ENCODE measurements around the gene ILKAP. TPM values are rescaled to one million over a fixed set of nuclear protein-coding genes. Genes with fewer than 3 reads are reported as not detected.

The ILKAP gene
- total RNA-seq, 1 experiment from 2014 or later, result 53.4 TPM

DNA sequence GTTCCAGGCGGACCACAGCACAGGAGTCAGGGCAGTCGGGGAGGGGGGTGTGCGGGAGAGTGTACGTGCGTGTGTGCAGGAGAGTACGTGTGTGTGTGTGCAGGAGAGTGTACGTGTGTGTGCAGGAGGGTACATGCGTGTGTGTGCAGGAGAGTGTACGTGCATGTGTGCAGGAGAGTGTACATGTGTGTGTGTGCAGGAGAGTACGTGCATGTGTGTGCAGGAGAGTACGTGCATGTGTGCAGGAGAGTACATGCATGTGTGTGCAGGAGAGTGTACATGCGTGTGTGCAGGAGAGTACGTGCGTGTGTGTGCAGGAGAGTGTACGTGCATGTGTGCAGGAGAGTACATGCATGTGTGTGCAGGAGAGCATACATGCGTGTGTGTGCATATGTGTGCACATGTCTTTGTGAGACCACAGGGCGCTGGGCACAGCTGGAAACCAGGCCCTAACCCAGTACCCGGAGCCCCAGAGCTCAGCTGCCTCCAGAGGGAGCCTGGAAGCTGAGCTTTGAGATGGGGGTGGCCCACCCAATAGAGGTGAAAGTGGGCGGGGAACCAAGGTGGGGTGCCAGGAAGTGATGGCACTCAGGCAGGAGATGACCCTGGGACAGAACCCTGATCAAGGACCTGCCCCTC is 78.9 kb downstream of the ILKAP start:
- no peaks in the 10 kb centered on the region for H4K20me1 ChIP-seq (ENCODE audit: insufficient read depth)
- no peak for TF ChIP-seq ZNF274 (IDR thresholded peaks at IDR 0.05; ENCODE audit: low read depth, low read length)
- TF ChIP-seq, protein P1, sequence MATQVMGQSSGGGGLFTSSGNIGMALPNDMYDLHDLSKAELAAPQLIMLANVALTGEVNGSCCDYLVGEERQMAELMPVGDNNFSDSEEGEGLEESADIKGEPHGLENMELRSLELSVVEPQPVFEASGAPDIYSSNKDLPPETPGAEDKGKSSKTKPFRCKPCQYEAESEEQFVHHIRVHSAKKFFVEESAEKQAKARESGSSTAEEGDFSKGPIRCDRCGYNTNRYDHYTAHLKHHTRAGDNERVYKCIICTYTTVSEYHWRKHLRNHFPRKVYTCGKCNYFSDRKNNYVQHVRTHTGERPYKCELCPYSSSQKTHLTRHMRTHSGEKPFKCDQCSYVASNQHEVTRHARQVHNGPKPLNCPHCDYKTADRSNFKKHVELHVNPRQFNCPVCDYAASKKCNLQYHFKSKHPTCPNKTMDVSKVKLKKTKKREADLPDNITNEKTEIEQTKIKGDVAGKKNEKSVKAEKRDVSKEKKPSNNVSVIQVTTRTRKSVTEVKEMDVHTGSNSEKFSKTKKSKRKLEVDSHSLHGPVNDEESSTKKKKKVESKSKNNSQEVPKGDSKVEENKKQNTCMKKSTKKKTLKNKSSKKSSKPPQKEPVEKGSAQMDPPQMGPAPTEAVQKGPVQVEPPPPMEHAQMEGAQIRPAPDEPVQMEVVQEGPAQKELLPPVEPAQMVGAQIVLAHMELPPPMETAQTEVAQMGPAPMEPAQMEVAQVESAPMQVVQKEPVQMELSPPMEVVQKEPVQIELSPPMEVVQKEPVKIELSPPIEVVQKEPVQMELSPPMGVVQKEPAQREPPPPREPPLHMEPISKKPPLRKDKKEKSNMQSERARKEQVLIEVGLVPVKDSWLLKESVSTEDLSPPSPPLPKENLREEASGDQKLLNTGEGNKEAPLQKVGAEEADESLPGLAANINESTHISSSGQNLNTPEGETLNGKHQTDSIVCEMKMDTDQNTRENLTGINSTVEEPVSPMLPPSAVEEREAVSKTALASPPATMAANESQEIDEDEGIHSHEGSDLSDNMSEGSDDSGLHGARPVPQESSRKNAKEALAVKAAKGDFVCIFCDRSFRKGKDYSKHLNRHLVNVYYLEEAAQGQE (IDR thresholded peaks at IDR 0.05; ENCODE audit: low read depth), result no peak
- no peak for TF ChIP-seq RAD21 (IDR thresholded peaks at IDR 0.05; ENCODE audit: low read depth)
- TF ChIP-seq POLR2AphosphoS5 (IDR thresholded peaks at IDR 0.05; ENCODE audit: low read depth, low read length), result no peak
- no peak for TF ChIP-seq SRF (IDR thresholded peaks at IDR 0.05; ENCODE audit: low read depth)
- no peak for TF ChIP-seq JUND (IDR thresholded peaks at IDR 0.05)
- TF ChIP-seq EZH2phosphoT487 (IDR thresholded peaks at IDR 0.05; ENCODE audit: borderline replicate concordance), result no peak
- TF ChIP-seq, protein P2, sequence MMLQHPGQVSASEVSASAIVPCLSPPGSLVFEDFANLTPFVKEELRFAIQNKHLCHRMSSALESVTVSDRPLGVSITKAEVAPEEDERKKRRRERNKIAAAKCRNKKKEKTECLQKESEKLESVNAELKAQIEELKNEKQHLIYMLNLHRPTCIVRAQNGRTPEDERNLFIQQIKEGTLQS (IDR thresholded peaks at IDR 0.05), result no peak
- TF ChIP-seq, protein P3, sequence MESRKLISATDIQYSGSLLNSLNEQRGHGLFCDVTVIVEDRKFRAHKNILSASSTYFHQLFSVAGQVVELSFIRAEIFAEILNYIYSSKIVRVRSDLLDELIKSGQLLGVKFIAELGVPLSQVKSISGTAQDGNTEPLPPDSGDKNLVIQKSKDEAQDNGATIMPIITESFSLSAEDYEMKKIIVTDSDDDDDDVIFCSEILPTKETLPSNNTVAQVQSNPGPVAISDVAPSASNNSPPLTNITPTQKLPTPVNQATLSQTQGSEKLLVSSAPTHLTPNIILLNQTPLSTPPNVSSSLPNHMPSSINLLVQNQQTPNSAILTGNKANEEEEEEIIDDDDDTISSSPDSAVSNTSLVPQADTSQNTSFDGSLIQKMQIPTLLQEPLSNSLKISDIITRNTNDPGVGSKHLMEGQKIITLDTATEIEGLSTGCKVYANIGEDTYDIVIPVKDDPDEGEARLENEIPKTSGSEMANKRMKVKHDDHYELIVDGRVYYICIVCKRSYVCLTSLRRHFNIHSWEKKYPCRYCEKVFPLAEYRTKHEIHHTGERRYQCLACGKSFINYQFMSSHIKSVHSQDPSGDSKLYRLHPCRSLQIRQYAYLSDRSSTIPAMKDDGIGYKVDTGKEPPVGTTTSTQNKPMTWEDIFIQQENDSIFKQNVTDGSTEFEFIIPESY (IDR thresholded peaks at IDR 0.05; ENCODE audit: extremely low read depth, insufficient replicate concordance, low read length), result no peak
- no peak for TF ChIP-seq ELF1 (IDR thresholded peaks at IDR 0.05; ENCODE audit: borderline replicate concordance, low read depth)
- no peak for TF ChIP-seq CBX3 (IDR thresholded peaks at IDR 0.05; ENCODE audit: low read depth)
- no peak for TF ChIP-seq EZH2 (IDR thresholded peaks at IDR 0.05)
- TF ChIP-seq CEBPB (IDR thresholded peaks at IDR 0.05; ENCODE audit: low read depth), result no peak
- no peak for TF ChIP-seq POLR2A (IDR thresholded peaks at IDR 0.05; ENCODE audit: borderline replicate concordance, extremely low read depth, insufficient read depth, insufficient read length)
- TF ChIP-seq SP1 (IDR thresholded peaks at IDR 0.05; ENCODE audit: low read depth), result no peak
- TF ChIP-seq EGR1 (IDR thresholded peaks at IDR 0.05; ENCODE audit: low read depth), result no peak
- TF ChIP-seq TCF7L2 (IDR thresholded peaks at IDR 0.05; ENCODE audit: borderline replicate concordance, extremely low read depth, insufficient read depth, insufficient read length), result no peak
- H3K9me2 ChIP-seq (ENCODE audit: insufficient read depth), result no peaks in the 10 kb centered on the region
- ATAC-seq (no peak), DNase-seq (ENCODE audit: low read depth, low spot score) (no peak)
- POLR2A ChIA-PET, result no interaction called here
- no peak overlapping the region for H3K27ac ChIP-seq (ENCODE audit: low read depth, low read length)
- H3K4me3 ChIP-seq (replicated peaks in 1 of 2; ENCODE audit: low read depth in 1 of 2, low read length in 2 of 2), result no peak overlapping the region
- no peaks in the 10 kb centered on the region for H3K4me1 ChIP-seq (ENCODE audit: control insufficient read depth in 1 of 2, insufficient read depth in 2 of 2, low read length in 2 of 2)
- peaks cover 0 to 10% of the 10 kb centered on the region in 2 experiments; a peak in 1 of 4 replicates for H3K9me3 ChIP-seq (ENCODE audit: control insufficient read depth in 1 of 2, insufficient read depth in 1 of 2, low read depth in 1 of 2, low read length in 2 of 2)
- H3K9ac ChIP-seq (ENCODE audit: low read length), result no peak overlapping the region
- H3K4me2 ChIP-seq (ENCODE audit: low read length), result no peak overlapping the region
- no peak overlapping the region for H2AFZ ChIP-seq (ENCODE audit: low read depth, low read length, poor library complexity, severe bottlenecking)
- no peaks in the 10 kb centered on the region for H3K79me2 ChIP-seq (ENCODE audit: insufficient read depth, low read length)
- H3K36me3 ChIP-seq (ENCODE audit: control insufficient read depth in 1 of 2, insufficient read depth in 2 of 2, low read length in 2 of 2), result no peaks in the 10 kb centered on the region
- RAD21 ChIA-PET (ENCODE audit: low non-redundant PET in 1 of 2, low total read pairs in 2 of 2, uncharacterized antibody in 2 of 2, unreplicated experiment in 2 of 2), result no interaction called here
- H3K27me3 ChIP-seq (ENCODE audit: insufficient read depth, low read length), result no peaks in the 10 kb centered on the region; the same call in 1 of the 2 replicates
- BruUV-seq (replicated peaks), result no TSS peak
- intact Hi-C loops (cut with micrococcal nuclease), result no loop called here
- CTCF ChIA-PET, result no interaction called here
